KBM-7 (cell line): Measurements from ENCODE around the gene PINLYP.
"Not testable (repeated sequence)": the region's sequence is repeated elsewhere in the genome, so short reads cannot be mapped to it uniquely, and the experiment has no call there.

Experiments
- DNase-seq: peaks from one replicate; pipeline ENCODE4 v3.0.0-alpha.2; 2015
- in situ Hi-C: fragments of 300-500 bp; cut with MboI; formaldehyde crosslinking; loops from 2 replicates; pipeline ENCODE4 v1.14.3; 2020; ENCODE audit warnings: low sequenced_read_pairs, low pct_unique_long_range_greater_than_20kb, mixed read lengths

PINLYP gene

DNA sequence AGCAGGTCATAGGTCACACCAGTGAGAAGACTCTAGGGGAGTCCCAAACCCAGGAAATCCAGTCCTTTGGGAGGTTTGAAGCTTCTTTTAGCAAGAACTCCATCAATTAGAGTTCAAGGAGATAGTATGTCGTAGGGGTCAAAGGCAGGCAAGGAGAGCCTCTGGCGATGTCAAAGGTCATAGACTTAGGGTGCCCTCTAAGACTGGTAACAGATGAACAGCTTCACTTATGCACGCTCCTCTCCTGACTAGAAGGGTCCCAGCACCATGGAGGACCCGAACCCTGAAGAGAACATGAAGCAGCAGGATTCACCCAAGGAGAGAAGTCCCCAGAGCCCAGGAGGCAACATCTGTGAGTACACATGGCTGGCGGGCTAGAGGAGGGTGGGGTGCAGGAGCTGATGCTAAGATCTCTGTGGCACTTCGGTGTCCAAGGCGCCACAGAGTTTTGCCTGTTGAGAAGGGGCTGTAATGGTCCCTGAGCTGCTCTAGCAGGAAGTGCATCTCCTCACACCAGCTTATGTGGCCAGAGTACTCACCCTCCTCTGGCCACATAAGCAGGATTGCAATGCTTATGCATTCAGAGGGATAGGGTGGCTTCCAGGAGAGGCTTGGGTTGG lies 21.4 kb downstream of the PINLYP start:
- no peak for DNase-seq
- in situ Hi-C loops, result no loop called here

DNA sequence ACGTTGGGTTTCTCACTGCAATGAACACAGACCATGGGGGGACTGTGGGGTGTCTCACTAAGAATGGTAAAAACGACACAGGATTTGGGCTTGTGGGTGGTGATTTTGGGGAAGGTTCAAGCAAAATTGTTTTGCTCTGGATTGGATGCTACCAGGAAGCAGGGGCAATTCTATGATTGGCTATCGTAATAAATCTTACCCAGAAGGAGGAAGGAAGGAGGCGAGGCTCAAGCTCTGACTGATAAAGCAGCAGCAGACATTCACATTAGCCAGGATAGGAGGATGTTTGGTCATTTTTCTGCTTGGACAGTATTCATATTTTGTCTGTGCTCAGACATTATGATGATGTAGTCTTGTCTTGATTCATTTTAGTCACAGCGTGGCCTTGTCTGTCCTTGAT lies 22.3 kb downstream of the PINLYP start:
- in situ Hi-C loops, result no loop called here
- peak; percentile 23 for DNase-seq

GRCh38 chr19:43598445-43599240 lies 23.0 kb downstream of the PINLYP start:
- in situ Hi-C loops, result no loop called here
- DNase-seq, result no peak

DNA sequence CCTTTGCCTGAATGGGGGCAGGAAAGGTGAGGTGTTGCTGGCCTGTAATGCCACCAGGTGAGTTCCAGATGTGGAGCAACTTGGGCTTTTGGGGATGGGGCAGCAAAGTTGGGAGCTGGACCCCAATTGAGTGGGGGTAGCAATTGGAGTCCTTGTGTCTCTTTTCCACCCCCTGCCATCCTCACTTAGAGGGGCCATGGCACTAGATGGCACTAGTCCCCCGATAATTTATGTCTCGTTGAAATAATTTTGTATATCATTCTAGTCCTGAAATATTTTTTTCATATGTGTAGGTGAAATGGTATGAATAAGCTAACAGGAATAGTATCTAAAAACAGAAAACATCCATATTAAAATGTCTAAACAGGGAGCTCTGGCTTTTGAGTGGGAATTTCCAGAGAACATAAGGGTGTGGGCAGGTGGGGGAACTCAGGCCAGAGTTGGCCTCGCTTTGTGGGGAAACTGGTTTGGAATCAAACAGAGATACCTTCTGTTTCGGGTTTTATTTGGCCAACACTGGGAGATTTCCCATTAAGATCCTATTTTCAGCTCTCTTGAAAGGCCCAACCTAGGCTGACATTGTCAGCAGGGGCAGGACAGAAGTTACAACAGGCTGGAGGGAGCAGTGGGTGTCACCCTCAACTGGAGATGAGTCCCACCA lies 24.2 kb downstream of the PINLYP start:
- DNase-seq, result no peak
- in situ Hi-C loops, result no loop called here

GRCh38 chr19:43600326-43600725 lies 24.7 kb downstream of the PINLYP start:
- in situ Hi-C loops, DNase-seq: not testable (repeated sequence)

GRCh38 chr19:43605875-43606568 lies 30.4 kb downstream of the PINLYP start:
- no peak for DNase-seq

GRCh38 chr19:43606569-43607229 lies 31.1 kb downstream of the PINLYP start:
- no peak for DNase-seq

More at GRCh38 chr19:43605875-43606568, 30.4 kb downstream of the PINLYP start:
- in situ Hi-C loops, result no loop called here

GRCh38 chr19:43607238-43608205 lies 31.9 kb downstream of the PINLYP start:
- DNase-seq, result no peak
- in situ Hi-C loops, result no loop called here

More at GRCh38 chr19:43606569-43607229, 31.1 kb downstream of the PINLYP start:
- in situ Hi-C loops, result no loop called here

GRCh38 chr19:43609872-43610271 lies 34.3 kb downstream of the PINLYP start:
- DNase-seq, result no peak
- in situ Hi-C loops, result no loop called here

GRCh38 chr19:43610493-43610892 lies 34.9 kb downstream of the PINLYP start:
- in situ Hi-C loops, result no loop called here
- DNase-seq, result no peak

DNA sequence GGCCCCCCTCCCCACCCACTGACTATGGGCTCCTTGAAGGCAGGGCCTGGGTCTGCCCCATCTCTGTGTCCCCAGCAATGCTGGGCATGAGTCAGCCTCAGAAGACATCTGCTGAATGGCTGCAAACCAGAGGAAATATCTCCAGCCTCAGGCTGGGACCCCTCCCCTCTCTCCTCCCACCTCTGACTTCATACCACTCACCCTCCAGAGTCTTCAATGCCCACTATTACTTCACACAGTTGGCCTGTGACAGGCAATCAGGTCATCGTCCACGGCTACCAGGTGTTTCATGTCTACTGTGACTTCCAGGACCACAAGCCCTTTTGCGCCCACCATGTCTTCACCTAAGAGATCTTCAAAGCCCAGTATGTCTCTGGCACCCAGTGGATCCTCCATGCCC lies 36.2 kb downstream of the PINLYP start, which contains the start of gene SRRM5:
Gene SRRM5 (plus strand): TSS at position 301 of the 400 bp plus-strand sequence. CDS start 34 bp downstream, at position 335.
- in situ Hi-C loops, result no loop called here
- DNase-seq, result no peak

- no peak for DNase-seq
- in situ Hi-C loops, result no loop called here
Measured at GRCh38 chr19:43612374-43612773, 36.8 kb downstream of the PINLYP start.

GRCh38 chr19:43616306-43616705 lies 40.7 kb downstream of the PINLYP start:
- DNase-seq, result no peak
- in situ Hi-C loops, result no loop called here

GRCh38 chr19:43616954-43617353 lies 41.4 kb downstream of the PINLYP start:
- in situ Hi-C loops, result no loop called here
- DNase-seq, result no peak

DNA sequence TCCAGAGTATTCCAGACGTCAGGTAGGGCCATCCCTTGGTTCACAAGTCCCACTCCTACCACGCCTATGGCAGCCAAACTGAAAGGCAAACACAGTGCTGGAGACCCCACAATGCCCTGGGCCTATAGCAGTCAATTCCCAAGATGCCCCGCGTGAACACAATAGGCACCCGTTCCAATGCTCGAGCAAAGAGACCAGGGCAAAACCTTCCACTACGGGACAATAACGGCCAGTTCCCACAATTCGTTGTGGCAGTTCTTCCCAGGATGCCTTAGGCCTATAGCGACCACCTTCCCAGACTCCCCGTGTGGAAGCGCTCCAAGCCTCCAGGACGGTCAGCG lies 43.3 kb downstream of the PINLYP start:
- in situ Hi-C loops, result no loop called here
- DNase-seq, result no peak

DNA sequence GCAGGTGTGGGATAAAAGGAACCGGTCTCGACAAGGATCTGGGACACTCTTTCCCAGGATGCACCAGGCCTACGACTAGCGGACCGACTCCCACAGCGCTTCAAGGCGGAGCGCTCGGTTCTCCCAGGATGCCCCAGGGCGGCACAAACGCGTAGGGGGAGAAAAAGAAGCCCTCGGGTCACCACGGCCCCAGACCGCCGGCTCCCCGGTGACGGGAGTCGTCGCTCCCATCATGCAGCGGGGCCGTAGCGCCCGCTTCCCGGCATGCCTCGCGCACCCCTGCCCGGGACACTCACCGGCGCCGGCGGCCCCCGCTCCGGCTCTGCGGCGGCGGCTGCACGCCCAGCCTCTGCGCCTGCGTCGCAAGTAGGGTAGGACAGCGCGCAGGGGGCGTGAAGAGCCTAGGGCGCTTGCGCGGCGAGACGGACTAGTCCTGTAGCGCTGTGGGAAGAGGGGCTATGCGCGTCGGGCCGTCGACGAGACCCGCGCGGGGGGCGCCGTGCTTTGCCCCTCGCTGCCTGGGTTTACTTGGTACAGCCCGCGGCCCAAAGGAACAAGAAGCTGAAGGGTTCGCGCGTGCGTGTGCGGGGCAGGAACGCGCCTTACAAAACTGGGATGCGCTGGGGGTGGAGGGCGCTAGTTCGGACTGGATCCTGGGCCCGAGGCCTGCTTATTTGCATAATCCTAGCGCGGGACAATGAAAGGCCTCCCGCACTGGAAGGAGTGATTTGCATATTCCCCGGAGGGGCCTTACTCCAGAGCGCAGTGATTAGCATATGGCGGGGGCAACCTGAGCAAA lies 43.9 kb downstream of the PINLYP start, which contains the start of gene ZNF428:
Gene ZNF428 (minus strand): TSS at position 368 of the 799 bp plus-strand sequence. CDS start 5,325 bp downstream, outside the sequence.
- in situ Hi-C loops, result no loop called here
- DNase-seq, result peak; percentile 86
